Neuronal stem cell (in vitro differentiated cells): ENCODE data around the gene VPS13D.

Experiments
- DNase-seq: peaks from one replicate; pipeline ENCODE4 v3.0.0-alpha.2; 2013; ENCODE audit warnings: low spot score
- H2AFZ ChIP-seq: one replicate; pipeline ENCODE4 v1.6.1; 2013; ENCODE audit warnings: mild to moderate bottlenecking, low read length, inconsistent platforms
- H2AK5ac ChIP-seq: 2 replicates; pipeline ENCODE4 v1.6.1; 2013; ENCODE audit warnings: low read depth, mild to moderate bottlenecking, inconsistent platforms, low read length, moderate library complexity, mixed read lengths
- H2BK120ac ChIP-seq: 2 replicates; pipeline ENCODE4 v1.6.1; 2013; ENCODE audit warnings: low read depth, mild to moderate bottlenecking, inconsistent platforms, low read length, moderate library complexity, mixed read lengths
- H2BK12ac ChIP-seq: one replicate; pipeline ENCODE4 v1.6.1; 2013; ENCODE audit warnings: low read length, inconsistent platforms
- H2BK15ac ChIP-seq: 2 replicates; pipeline ENCODE4 v1.6.1; 2013; ENCODE audit warnings: mild to moderate bottlenecking, low read length, inconsistent platforms, mixed read lengths
- H2BK5ac ChIP-seq: one replicate; pipeline ENCODE4 v1.6.1; 2013; ENCODE audit warnings: inconsistent platforms, mild to moderate bottlenecking, low read length, moderate library complexity
- H3K14ac ChIP-seq: one replicate; pipeline ENCODE4 v1.6.1; 2013; ENCODE audit warnings: low read length, inconsistent platforms
- H3K18ac ChIP-seq: 2 replicates; pipeline ENCODE4 v1.6.1; 2013; ENCODE audit warnings: low read length, inconsistent platforms
- H3K23ac ChIP-seq: 2 replicates; pipeline ENCODE4 v1.6.1; 2013; ENCODE audit warnings: low read depth, mild to moderate bottlenecking, mixed read lengths, low read length, inconsistent platforms; ENCODE audit not compliant: poor library complexity
- H3K27ac ChIP-seq: replicated peaks from 3 replicates; pipeline ENCODE4 v1.5.1; 2013; ENCODE audit warnings: low read length, inconsistent platforms
- H3K27me3 ChIP-seq, 3 experiments: 2 replicates each; pipeline ENCODE4 v1.6.1; 2013; ENCODE audit warnings: low read length in 3 of 3, mild to moderate bottlenecking in 2 of 3, inconsistent platforms in 1 of 3, low read depth in 1 of 3, mixed read lengths in 1 of 3, moderate library complexity in 1 of 3; ENCODE audit not compliant: control insufficient read depth in 3 of 3, insufficient read depth in 3 of 3
- H3K36me3 ChIP-seq, 2 donors: replicated peaks in 1 of 2; 2 replicates each; pipeline ENCODE4 v1.6.1; 2013; ENCODE audit warnings: low read length in 2 of 2; ENCODE audit not compliant: control insufficient read depth in 2 of 2, insufficient read depth in 2 of 2
- H3K4ac ChIP-seq: 2 replicates; pipeline ENCODE4 v1.6.1; 2013; ENCODE audit warnings: inconsistent platforms, mild to moderate bottlenecking, low read length, moderate library complexity
- H3K4me1 ChIP-seq, 2 donors: 1 replicate in 1 of 2; 2 replicates in 1 of 2; pipeline ENCODE4 v1.6.1; 2013; ENCODE audit warnings: low read length in 2 of 2, low read depth in 1 of 2; ENCODE audit not compliant: control insufficient read depth in 2 of 2, insufficient read depth in 1 of 2
- H3K4me2 ChIP-seq: one replicate; pipeline ENCODE4 v1.6.1; 2013; ENCODE audit warnings: mild to moderate bottlenecking, low read length, inconsistent platforms; ENCODE audit not compliant: insufficient read depth, poor library complexity, severe bottlenecking
- H3K4me3 ChIP-seq, 2 donors: 2 replicates each; pipeline ENCODE4 v1.5.1; 2013; ENCODE audit warnings: low read length in 2 of 2, mild to moderate bottlenecking in 2 of 2, inconsistent platforms in 1 of 2, moderate library complexity in 1 of 2
- H3K79me1 ChIP-seq: one replicate; pipeline ENCODE4 v1.6.1; 2013; ENCODE audit warnings: low read depth, mild to moderate bottlenecking, inconsistent platforms, low read length, moderate library complexity
- H3K9ac ChIP-seq: one replicate; pipeline ENCODE4 v1.6.1; 2013; ENCODE audit warnings: mild to moderate bottlenecking, low read depth, low read length, inconsistent platforms; ENCODE audit not compliant: poor library complexity
- H3K9me3 ChIP-seq, 2 donors: replicated peaks in 1 of 2; 2 replicates each; pipeline versions ENCODE3 to v1.6.1; 2013; ENCODE audit warnings: low read length in 2 of 2, mild to moderate bottlenecking in 2 of 2, inconsistent platforms in 1 of 2, low read depth in 1 of 2, mixed read lengths in 1 of 2, moderate library complexity in 1 of 2; ENCODE audit not compliant: control insufficient read depth in 2 of 2, insufficient read depth in 1 of 2
- H4K8ac ChIP-seq: one replicate; pipeline ENCODE4 v1.6.1; 2013; ENCODE audit warnings: low read depth, mild to moderate bottlenecking, inconsistent platforms, low read length, moderate library complexity
- H4K91ac ChIP-seq: one replicate; pipeline ENCODE4 v1.6.1; 2013; ENCODE audit warnings: low read length, low read depth, mild to moderate bottlenecking, inconsistent platforms; ENCODE audit not compliant: poor library complexity
- WGBS, 2 donors: extraction: QIAGEN DNeasy Blood & Tissue Kit; methylation state at CpG; one replicate each; pipeline ENCODE4 v1.1.7; 2013; ENCODE audit warnings: missing lambda C conversion rate in 2 of 2, mixed read lengths in 1 of 2; ENCODE audit not compliant: insufficient read length in 2 of 2, insufficient replicate concordance in 1 of 2; ENCODE audit errors: extremely low coverage in 2 of 2; 5-methylcytosine and 5-hydroxymethylcytosine counted together

VPS13D gene

DNA sequence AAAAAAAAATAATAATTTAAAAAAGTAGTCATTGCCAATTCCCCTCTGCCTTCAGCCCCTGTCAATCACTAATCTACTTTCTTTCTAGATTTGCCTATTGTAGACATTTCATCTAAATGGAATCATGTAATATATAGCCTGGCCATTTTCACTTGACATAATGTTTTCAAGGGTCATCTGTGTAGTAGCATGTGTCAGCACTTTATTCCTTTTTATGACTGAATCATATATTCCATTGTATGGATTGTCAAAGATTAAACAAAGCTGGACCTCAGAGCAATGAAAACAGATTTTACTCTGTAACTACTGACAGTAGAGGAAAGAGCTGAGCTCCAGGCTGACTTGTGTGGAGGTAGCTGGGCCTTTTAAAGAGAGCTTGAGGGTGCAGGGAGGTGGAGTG lies 15.9 kb downstream of the VPS13D start:
- H4K91ac ChIP-seq = no peak overlapping the region
- H2AK5ac ChIP-seq = no peak overlapping the region
- no peak overlapping the region for H3K4me2 ChIP-seq
- H2AFZ ChIP-seq = no peak overlapping the region
- peaks cover 10 to 57% of the 10 kb centered on the region in 2 donors for H3K36me3 ChIP-seq
- peaks cover 0 to 9% of the 10 kb centered on the region in 2 donors for H3K4me1 ChIP-seq
- H3K23ac ChIP-seq = no peak overlapping the region
- no peak overlapping the region for H3K27ac ChIP-seq
- no peak for DNase-seq
- no peaks in the 10 kb centered on the region for H3K79me1 ChIP-seq
- H2BK5ac ChIP-seq = no peak overlapping the region
- no peaks in the 10 kb centered on the region for H3K9me3 ChIP-seq
- no peak overlapping the region for H3K4ac ChIP-seq
- no peak overlapping the region for H3K4me3 ChIP-seq
- no peak overlapping the region for H3K18ac ChIP-seq
- H4K8ac ChIP-seq = no peak overlapping the region
- no peaks in the 10 kb centered on the region for H3K27me3 ChIP-seq
- no peak overlapping the region for H3K9ac ChIP-seq
- no peak overlapping the region for H2BK12ac ChIP-seq
- H2BK120ac ChIP-seq = no peak overlapping the region
- H3K14ac ChIP-seq = no peak overlapping the region
- no peak overlapping the region for H2BK15ac ChIP-seq

DNA sequence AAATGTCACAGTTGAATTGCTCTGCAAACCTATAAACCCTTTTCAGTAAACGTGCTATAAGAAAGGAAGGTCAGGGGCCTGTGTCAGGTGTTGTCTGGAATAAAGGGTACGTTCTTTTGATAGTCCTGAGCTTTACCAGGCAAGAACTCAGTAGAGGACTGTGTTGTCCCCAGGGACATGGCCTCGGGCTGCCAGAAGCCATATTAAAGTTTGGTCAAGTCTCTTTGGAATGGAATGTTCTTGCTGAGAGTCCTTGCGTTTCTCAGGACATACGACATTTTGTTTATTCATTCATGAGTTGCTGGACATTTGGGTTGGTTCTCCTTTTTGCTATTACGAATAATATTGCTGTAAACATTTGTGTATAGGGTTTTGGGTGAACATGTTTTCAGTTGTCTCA lies 16.8 kb downstream of the VPS13D start:
- Histone ChIP-seq H2BK120ac (no peak overlapping the region), H3K36me3 (peaks cover 12 to 64% of the 10 kb centered on the region in 2 donors), H3K79me1 (no peaks in the 10 kb centered on the region), H2BK15ac (no peak overlapping the region), H2AK5ac (no peak overlapping the region), H3K4me2 (no peak overlapping the region), H3K4me1 (peaks cover 0 to 9% of the 10 kb centered on the region in 2 donors), H3K4me3 (no peak overlapping the region), H3K27me3 (no peaks in the 10 kb centered on the region), H3K9ac (no peak overlapping the region), H4K8ac (no peak overlapping the region), H2AFZ (no peak overlapping the region), H3K18ac (no peak overlapping the region), H3K4ac (no peak overlapping the region), H4K91ac (no peak overlapping the region), H2BK12ac (no peak overlapping the region), H3K9me3 (no peaks in the 10 kb centered on the region), H2BK5ac (no peak overlapping the region), H3K14ac (no peak overlapping the region), H3K27ac (no peak overlapping the region), H3K23ac (no peak overlapping the region)
- no CpG with 5 or more reads among the region's 6 CpGs for WGBS, 2 donors
- DNase-seq = no peak

DNA sequence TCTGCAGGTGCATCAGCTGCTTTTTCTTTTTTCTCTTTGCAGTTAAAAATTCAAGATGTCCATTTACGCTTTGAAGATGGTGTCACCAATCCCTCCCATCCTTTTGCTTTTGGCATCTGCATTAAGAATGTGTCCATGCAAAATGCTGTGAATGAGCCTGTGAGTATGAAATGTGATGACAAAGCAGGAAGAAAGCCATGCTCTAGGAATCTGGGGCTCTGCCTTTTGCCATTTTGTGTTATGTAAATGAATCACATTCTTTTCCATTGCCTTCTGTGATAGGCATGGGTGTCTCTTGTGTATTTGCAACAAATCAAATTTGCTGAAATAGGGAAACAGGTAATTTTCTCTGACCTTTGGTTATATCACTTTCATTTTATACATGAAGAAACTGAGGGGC lies 19.4 kb downstream of the VPS13D start:
- no peak overlapping the region for H3K4me3 ChIP-seq
- H2BK15ac ChIP-seq = no peak overlapping the region
- H3K18ac ChIP-seq = no peak overlapping the region
- H3K79me1 ChIP-seq = no peaks in the 10 kb centered on the region
- H3K36me3 ChIP-seq = peaks cover 13 to 62% of the 10 kb centered on the region in 2 donors
- no peak overlapping the region for H4K8ac ChIP-seq
- WGBS, 2 donors = no CpG with 5 or more reads among the region's 1 CpG
- no peak overlapping the region for H2BK5ac ChIP-seq
- H3K4me1 ChIP-seq = peaks cover 0 to 9% of the 10 kb centered on the region in 2 donors
- H3K23ac ChIP-seq = no peak overlapping the region
- H3K27ac ChIP-seq = no peak overlapping the region
- H3K9me3 ChIP-seq = no peaks in the 10 kb centered on the region
- no peak for DNase-seq
- no peak overlapping the region for H4K91ac ChIP-seq
- H3K4me2 ChIP-seq = no peak overlapping the region
- no peak overlapping the region for H3K9ac ChIP-seq
- no peaks in the 10 kb centered on the region for H3K27me3 ChIP-seq
- no peak overlapping the region for H3K4ac ChIP-seq
- H3K14ac ChIP-seq = no peak overlapping the region
- H2AK5ac ChIP-seq = no peak overlapping the region
- no peak overlapping the region for H2AFZ ChIP-seq
- H2BK12ac ChIP-seq = no peak overlapping the region
- no peak overlapping the region for H2BK120ac ChIP-seq

DNA sequence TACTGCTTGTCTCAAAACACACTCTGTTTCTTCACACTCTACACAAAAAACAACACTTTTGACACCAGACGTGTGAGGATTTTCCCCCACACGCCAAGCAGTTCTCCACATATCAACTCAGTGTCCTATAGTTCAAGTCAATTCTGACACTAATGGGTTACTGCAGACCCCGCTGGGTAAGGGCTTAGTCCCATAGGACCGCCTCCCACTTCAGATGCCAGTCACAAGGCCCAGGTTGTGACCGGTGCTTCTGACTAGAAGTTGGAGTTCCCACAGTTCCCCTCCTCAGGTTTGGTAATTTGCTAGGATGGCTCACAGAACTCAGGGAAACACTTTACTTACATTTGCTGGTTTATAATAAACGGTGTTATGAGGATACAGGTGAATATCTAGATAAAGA lies 19.9 kb downstream of the VPS13D start:
- no peak for DNase-seq
- Histone ChIP-seq H3K4me1 (peaks cover 0 to 9% of the 10 kb centered on the region in 2 donors), H3K4me2 (no peak overlapping the region), H3K18ac (no peak overlapping the region), H3K23ac (no peak overlapping the region), H2BK120ac (no peak overlapping the region), H2AFZ (no peak overlapping the region), H3K27ac (no peak overlapping the region), H3K14ac (no peak overlapping the region), H3K27me3 (no peaks in the 10 kb centered on the region), H3K36me3 (peaks cover 10 to 58% of the 10 kb centered on the region in 2 donors), H3K4ac (no peak overlapping the region), H3K9ac (no peak overlapping the region), H4K8ac (no peak overlapping the region), H4K91ac (no peak overlapping the region), H3K9me3 (no peaks in the 10 kb centered on the region), H2BK12ac (no peak overlapping the region), H2BK5ac (no peak overlapping the region), H3K79me1 (no peaks in the 10 kb centered on the region), H3K4me3 (no peak overlapping the region), H2BK15ac (no peak overlapping the region), H2AK5ac (no peak overlapping the region)
- WGBS, 2 donors = no CpG with 5 or more reads among the region's 6 CpGs
